Stimulated activated CD8-positive, alpha-beta memory T cell treated with anti-CD3 and anti-CD28 coated beads, Interleukin-15, amount 100 ng/mL, for 24 hours (primary cell): ENCODE data around the gene THSD7A.

ENCODE experiments used
- DNase-seq: peaks from one replicate; pipeline ENCODE4 v3.0.0-alpha.2; 2020; ENCODE audit warnings: low read depth

THSD7A gene

GRCh38 chr7:11749629-11750028, 82.4 kb downstream of the THSD7A start:
- DNase-seq, result no peak

DNA sequence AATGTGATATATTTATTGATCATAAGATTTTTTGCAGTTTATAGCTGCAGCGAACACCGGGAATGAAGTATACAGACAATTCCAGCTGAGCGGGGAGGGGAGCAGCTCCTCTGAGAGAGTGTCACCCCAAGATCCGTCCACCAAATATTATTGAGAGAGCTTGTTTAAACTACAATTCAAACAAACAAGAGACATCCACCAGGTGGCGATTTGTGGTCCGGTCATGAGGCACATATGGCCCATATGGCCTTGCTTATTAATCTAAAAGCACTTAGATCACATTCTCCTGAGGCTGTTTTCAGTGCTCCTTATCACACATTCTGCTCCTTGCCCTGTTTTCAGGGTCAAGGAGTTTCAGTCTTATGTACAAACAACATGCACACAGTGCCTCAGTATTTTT, 83.1 kb downstream of the THSD7A start:
- no peak for DNase-seq

DNA sequence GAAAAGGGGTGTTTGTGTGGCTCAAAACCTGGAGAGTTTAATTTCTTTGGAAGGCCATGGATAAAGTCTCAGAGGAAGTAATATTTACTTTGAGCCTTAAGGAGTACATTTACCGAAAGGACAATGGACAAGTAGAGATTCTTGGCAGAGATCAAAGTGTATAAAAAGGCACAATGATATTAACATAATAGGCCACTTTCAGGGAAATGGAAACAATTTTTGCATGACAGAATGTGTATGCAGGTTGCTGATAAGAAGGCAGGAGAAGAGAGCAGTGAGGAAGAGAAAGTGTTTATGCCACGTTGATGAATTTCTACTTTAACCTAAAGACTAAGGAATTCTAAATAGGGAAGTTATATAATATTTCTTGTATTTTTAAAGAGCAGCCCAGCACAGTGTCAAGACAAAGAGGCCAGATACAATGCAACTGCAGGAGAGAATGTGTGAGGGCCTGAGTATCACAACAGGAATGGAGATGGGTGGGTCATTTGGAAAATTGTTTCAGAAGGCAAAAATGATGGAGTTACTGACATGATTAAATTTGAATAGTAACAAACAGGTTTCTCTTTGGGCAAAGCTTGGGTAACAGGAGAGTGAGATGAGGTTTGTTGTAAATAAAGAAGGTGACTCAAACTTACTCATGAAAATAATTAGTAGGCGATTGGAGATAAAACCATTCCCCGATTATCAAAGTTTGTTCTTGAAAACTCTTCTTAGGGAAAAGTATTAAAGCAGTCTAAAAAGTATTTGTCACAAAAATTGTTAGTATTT, 84.1 kb downstream of the THSD7A start:
- no peak for DNase-seq

DNA sequence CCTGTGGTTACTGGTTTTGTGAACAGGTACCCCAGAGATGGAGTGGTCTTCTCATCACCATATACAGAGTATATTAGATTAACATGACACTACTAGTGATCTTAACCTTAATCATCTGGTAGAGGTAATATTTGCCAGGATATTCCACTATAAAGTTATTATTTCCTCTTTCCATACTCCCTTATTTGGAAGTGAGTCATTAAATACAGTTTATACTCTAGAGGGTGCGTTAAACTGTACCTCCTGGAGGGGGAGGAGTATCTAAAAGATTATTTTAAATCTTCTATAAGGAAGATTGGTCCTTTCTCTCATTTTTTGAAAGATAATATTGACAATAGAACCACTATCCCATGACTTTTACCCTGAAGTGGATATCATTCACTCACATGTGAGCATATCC, 85.4 kb downstream of the THSD7A start:
- DNase-seq, result no peak

DNA sequence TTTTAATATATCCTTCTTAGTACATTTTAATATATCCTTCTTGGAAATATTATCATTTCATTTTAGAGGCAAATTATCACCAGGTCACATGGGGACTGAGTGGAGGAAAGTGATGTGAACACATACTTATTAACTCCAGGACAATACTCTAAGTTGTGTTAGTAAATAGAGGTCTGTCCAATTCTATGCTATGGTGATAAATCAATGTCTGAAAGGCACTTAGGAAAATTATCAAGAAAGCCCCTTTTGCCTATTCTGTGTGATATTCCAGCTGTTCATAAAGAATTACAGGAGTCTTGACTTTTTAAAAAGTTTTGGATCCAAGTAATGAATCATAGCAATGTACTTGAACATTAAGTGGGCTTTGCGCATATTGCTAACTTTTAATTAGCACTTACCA, 88.5 kb downstream of the THSD7A start:
- no peak for DNase-seq

- no peak for DNase-seq
Observed at GRCh38 chr7:11743016-11743415, 89.0 kb downstream of the THSD7A start.

DNA sequence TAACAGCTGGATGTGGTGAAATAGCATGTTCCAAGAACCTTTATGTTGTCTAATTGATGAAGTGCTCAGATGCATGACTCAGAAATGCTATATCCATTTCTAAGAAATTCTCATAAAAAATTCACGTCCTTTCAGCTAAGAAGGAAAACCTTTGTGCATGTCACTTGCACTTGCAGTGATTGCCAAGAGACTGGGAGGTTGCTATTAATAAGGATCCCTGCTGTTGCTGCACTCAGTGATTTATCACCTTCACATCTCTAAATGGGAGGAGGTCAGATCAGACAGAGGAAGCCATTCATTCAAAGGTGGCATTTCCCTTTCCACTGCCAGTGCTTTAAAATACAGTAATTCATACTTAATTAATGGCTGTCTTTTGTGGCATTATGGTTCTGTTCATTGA, 89.5 kb downstream of the THSD7A start:
- no peak for DNase-seq

DNA sequence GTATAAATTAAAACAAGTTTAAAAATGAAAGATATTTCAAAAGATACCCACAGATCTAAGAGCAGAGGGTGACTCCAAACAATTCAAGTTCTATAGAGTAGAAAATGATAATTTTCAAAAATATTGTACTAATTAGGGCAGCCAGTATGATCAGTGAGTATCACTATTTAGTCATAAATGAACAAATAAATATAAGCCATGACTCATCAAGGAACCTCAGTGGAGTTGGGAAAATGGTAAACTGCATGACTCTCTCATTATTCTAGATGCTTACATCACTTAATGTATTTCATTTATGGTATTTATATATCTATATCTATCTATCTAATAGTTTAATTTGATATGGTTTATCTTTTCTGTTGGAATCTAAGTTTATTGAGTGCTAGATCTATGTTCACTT, 94.3 kb downstream of the THSD7A start:
- DNase-seq, result no peak

DNA sequence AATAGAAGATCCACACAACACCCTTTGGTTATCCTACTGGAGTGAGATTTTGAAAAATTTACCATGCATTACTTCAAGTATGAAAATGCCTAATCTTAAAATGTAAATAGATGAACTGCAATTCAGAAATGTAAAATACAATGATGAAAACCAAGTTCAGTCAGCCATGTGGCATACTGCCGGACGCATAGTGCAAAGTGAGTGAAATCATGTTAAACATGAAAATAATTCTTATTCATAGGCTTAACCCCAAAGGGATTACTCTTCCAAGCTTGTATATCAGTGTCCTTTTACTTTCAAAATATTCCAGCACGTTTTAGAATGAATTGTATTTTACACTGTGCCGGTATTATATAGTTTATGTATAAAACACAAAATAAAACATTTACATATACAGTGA, 99.8 kb downstream of the THSD7A start:
- DNase-seq, result no peak

- no peak for DNase-seq
Observed at GRCh38 chr7:11730725-11731124, 101.3 kb downstream of the THSD7A start.

DNA sequence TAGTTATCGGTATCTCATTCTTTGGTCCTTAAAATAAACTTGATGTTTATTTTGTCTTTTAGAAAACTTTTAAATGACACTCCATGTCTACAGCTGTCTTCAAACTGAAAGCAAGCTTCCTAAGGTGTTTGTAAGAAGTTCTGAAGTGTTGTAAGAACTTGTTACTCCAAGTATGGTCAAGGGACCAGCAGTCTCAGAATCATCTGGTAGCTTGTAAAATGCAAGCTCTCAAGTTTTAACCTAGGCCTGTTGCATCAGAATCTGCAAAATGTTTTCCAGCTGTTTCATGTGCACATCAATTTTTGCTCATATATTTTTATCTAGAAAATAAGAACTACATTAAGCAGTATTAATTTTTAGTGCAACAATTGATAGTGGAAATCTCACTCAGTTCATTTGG, 104.1 kb downstream of the THSD7A start:
- no peak for DNase-seq

DNA sequence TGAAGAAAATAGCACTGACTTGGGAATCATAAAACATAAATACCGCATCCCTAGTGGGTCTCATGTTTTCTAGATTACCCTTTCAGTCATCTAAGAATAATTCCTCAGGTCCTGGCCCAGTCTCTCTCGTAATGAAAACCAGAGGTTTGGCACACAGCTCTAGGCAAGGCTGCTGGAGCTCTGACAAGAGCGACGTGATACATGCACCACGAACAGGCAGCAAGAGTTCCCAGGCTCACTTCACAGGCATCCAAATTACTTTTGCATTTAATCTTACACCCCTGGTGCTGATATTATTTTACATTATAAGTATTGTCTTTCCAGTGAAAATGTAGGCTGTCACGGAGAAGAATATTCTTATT, 105.2 kb downstream of the THSD7A start:
- no peak for DNase-seq

- no peak for DNase-seq
Observed at GRCh38 chr7:11726001-11726793, 105.8 kb downstream of the THSD7A start.

GRCh38 chr7:11716185-11716584, 115.8 kb downstream of the THSD7A start:
- DNase-seq, result no peak

DNA sequence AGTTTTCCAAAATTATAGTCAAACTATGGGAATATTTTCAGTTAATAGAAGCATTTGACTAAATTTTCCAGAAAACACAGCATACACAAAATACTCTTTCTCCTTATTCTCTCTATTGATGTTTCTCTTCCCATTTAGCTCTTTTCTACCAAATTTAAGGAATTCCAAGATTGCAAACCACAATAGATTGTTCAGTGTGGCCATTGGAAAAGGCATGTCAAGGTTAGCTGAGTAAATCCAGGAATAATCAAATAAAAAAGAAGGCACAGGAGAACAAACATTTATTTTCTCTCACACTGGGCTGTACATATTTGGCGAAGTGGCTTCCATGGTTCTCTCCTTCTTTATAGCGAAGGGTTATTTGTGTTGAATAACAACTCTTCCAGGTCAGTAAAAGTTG, 117.3 kb downstream of the THSD7A start:
- DNase-seq, result no peak

- DNase-seq, result no peak
Observed at GRCh38 chr7:11714205-11714604, 117.8 kb downstream of the THSD7A start.

- no peak for DNase-seq
Observed at GRCh38 chr7:11713352-11713751, 118.6 kb downstream of the THSD7A start.

GRCh38 chr7:11710377-11710776, 121.6 kb downstream of the THSD7A start:
- no peak for DNase-seq

DNA sequence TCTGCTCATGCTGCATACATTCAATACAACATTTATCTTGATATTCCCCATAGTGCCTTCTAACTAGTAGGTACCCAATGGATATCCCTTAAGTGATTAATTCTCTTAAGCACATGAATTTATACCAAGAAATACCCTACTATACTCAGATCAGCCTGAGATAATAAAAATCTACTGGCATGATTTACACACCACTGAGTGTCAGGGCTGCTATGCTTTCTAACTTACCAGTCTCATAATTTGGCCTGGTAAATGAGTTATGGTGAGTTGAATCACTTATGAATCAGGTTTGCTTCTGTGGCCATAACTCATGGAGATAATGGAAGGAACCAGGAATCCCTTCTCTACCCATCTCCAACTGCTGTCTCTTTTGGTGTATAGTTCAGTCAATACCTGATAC, 122.8 kb downstream of the THSD7A start:
- no peak for DNase-seq

- DNase-seq, result no peak
Observed at GRCh38 chr7:11707606-11708193, 124.3 kb downstream of the THSD7A start.

GRCh38 chr7:11706666-11707605, 125.1 kb downstream of the THSD7A start:
- DNase-seq, result no peak

- no peak for DNase-seq
Observed at GRCh38 chr7:11703829-11704228, 128.2 kb downstream of the THSD7A start.
